HuH-7 (cell line): ENCODE measurements around the gene TRIM42.
A peak's percentile ranks its signal among the peaks of the same experiment; 100 is the strongest.

Source experiments
- DNase-seq: peaks from one replicate; pipeline ENCODE4 v3.0.0; 2011; ENCODE audit warnings: low spot score

TRIM42 gene

DNA sequence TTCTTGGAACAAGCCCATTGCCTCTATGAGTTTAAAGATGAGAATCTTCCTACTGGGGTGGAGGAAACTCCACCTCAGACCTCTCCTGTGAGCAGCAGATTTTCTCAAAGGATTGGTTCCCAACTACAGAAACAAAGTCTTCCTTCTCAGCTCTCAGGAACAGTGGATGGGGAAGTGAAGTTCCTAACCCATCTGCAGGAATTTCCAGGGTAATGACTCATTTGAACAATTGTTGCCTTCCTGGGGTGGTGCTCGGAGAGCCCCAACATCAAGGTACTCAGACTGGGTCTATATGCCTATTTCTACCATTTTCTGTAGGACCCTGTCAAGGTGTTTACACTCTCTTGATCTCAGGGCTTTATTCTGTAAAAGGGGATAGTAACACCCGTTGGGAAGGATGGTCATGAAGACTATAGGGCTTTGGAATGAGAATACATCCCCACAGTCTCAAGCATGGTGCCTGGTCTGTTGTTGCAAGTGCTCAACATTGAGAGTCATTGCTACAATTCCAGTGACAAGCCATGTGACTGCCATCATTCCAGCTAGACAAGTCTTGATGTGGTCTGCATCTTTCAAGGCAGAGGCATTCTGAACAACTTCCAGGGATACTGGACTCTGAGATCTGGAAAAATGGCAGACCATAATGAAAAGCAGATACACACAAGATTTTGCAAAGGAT, 33.0 kb downstream of the TRIM42 start:
- no peak for DNase-seq

DNA sequence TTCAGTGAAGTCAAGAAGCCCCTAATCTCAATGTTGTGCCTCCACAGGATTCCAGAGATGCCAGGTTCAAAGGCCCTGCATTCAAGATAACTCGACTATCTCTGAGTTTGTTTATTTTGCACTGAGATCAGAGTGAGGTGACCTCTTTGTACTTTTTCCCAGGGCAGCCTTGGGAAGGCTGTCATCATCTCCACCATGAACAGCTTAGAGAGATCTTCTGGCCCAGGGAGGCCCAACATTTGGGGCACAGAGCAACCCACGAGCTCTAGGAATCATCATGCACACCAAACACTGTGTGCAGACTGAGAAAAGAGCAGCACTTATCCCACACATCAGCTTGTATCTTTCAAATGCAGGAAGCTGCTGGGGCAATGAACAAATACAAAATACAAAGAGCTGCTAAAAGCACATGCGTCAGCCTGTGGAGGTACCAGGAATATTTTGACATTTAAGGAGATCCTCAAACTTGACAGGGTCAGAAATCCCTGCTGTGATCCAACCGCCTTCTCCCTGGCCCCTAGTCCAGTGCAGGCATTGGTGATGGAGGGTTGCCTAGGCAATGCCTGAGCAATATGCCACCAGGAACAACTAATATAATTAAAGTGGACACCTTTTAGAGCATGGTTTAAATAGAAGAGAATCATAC, 33.6 kb downstream of the TRIM42 start:
- no peak for DNase-seq

DNA sequence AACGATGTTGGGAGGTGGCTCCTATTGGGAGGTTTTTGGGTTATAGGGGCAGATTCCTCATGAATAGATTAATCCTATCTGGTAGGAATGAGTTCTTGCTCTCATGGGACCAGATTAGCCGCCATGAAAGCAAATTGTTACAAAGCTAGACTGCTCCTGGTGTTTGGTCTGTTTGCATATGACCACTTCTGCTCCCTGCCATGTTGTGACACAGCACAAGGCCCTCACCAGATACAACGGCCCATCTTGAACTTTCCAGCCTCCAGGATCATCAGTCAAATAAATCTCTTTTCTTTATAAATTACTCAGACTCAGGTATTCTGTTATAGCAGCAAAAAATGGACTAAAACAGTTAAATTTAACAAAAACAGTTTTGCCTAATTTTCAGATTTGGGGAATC, 34.4 kb downstream of the TRIM42 start:
- DNase-seq, result no peak

DNA sequence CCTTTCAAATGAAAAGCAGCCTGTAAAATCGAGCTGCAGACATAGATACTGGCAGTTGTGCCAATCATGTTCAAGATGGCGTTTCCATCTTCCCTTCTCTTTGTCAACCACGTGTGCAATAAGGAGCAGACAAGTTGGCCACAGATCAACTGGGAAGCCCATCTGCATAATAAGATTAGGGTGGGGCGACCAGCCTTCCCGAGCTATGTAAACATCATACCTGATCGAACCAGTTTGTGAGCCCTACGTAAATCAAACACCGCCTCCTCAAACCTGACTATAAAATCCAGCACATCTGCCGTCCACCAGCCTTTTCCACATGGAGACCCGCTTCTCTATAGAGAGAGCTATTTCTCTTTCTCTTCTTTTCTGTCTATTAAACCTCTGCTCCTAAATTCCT, 37.2 kb downstream of the TRIM42 start:
- no peak for DNase-seq

DNA sequence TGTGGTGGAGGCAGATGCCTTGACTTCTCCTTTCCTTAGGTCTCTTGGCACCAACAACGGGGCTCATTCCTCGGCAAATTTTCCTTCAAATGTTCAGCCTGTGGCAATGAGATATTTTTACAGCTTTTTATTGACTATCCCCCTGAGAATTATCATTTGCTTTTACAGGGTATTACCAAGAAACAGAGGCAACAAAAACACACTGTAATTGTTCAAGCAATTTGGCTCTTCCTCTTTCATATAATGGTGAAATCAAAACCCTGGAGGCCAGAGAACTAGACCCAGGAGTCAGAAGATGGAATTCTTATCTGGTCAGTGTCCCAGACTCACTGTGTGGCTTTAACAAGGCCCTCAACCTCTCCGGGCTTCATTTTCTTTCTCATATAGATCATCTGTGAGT, 40.1 kb downstream of the TRIM42 start:
- DNase-seq, result no peak

DNA sequence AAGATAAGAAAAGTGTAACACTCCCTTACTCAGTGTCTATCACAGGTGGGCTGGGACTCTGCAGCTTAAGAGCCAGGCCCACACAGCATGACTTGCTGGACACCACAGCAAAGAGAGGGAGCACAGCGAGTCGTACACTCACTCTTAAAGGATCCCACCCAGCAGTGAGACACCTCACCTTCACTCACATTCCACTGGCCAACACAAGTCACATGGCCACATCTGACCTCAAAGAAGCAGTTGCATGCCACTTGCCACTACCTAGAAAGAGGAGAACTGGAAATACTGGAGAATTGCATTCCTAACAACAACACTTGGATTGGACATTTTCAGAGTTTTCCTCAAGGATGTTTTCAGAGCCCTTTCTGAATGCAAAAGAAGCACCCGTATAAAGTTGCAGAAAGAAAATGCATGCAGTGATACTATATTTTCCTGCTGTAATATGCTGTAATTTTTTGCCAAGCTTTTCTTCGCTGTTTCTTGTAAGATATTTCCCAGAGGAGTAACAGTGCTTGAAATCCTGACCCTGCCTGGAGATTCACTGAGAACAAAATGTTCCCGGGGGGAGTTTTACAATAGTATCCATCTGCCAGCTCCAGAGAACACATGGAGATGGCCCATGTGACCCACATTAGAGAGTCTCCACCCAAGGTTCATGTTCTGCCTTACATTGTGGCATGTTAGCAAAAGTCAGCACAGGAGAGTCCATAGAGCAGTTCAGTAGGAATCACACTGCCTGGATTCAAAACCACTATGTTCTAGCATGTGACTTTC, 42.2 kb downstream of the TRIM42 start:
- DNase-seq, result no peak

DNA sequence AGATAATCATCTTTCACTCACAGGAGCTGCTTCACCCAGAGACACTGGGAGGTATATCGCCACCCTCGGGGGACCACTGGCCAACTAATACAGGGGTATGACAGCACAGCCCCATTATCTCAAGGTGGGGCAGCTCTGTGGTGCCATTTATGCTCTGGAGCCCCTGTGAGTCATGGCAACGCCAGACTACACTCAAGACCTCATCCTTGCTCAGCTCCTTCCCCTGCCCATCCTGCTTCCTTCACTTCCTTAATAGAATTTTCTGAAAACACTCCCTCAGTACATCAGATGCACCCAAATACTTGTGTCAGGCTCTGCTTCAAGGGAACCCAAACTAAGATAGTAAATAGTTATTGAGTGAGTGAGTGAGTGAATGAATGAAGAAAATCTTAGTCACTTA, 45.7 kb downstream of the TRIM42 start:
- DNase-seq, result no peak

DNA sequence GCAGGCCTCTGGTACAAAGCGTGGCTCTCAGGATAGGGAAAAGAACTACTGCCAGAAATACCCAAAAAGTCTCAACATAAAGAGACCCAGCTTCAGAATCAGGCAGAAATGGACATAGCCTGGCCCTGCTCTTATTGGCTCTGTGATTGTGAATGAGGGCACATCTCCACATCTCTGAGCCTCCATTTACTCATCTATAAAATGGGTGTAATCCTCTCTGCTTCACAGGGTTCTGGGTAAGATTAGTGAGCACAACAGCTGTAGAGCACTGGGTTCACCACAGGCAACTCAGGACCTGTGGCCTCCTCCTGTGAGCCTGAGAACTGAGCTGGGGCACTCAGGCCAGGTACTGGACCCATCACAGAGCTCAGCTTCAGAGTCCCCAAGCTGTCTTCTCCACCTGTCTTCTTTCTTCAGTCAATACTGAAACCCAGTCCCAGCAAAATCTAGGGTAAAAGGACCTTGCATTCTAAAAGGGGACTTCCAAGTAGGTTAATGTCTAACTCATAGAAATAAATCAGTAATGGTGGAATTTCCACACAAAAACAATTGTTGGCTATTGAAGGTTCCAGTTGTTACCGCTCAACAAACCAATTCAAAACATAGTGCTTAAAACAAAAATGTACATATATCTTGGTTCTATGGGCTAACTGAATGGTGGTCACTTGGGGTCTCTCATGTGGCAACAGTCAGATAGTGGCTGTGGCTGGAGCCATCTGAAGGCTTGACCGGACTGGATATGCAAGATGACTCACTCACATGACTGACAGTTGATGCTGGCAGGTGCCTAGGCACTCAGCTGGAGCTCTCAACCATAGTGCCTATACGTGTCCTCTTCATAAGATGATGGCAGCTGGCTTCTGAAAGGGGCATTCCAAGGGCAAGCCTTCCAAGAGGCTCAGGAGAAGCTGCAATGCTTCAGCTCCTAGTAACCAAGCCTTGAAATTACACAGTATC, 47.3 kb downstream of the TRIM42 start:
- no peak for DNase-seq

DNA sequence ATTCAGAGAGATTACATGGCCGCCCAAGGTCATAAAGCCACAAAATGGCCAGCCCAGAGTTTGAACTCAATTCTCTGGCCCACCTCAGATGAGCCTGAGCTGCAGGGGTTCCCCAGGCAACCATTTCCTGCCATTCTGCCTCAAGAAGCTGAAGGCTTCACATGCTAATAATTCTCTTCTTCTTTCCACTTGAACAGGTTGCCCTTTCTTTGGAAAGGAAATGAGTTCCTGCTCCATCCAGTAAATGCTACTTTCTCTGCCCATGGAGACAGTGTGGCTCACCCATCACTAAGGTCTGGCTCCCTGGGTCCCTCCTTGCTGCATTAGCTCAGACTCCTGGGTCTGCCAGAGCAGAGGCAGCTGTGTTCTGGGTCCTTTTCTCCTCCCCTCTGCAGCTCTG, 48.2 kb downstream of the TRIM42 start:
- no peak for DNase-seq

DNA sequence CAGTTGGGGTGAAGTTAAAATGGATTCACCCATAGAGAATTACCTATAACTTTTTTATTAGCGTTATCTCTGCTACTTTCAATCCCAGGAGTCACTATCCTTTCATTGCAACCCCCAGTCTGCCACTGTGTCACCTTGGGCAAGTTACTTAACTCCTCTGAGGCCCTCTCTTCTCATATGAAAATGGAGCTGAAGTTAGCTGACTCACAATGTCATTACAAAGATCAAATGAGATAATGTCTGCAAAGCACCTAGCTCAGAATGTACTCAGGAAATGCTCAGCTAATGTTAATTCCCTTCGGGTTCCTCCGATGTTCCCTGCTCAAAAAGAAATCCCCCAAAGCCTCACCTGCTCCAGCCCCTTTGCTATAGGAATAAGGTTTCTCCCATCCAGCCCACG, 50.0 kb downstream of the TRIM42 start:
- DNase-seq, result no peak

DNA sequence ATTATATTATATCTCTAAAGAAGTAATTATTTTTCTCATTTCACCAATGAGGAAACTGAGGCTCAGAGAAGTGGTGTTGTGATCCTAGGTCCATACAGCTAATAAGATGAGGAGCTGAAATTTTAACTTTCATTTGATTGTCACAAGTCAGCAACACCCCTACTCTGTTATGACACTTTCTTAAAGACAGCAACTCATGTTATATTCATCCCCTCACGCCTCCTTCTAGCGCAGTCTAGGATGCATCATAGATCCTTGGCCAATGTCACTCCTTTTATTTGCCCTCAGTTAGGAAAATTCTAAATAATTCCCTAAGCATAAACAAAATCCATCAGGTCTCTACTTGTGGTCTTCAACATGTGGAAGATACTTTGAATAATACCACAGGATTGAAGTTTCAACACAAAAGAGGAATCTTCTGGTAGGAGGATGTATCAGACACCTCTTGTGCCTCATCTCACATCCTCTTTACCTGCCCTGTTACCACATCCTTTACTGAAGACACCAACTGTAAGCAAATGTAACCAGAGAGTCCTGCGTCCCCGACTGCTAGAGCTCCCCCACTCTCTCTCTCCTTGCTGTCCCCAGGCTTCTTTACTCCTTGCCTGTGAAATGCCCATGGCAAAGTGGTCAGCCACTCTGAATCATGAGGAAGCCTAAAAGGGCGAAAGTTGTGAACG, 53.7 kb downstream of the TRIM42 start:
- no peak for DNase-seq

DNA sequence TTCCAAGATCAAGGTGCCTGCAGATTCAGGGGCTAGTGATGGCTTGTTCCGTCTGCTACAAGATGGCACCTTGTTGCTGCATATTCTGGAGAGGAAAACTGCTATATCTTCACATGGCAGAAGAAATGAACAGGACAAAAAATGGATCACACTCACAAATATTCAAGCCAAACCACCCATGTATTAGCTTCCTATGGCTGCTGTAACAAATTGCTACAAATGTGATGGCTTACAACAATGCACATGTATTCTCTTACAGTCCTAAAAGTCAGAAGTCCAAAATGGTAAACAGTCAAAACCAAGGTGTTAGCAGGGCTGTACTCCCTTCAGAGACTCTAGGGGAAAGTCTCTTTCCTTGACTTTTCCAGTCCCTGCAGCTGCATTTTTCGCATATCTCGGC, 55.8 kb downstream of the TRIM42 start:
- DNase-seq, result no peak

DNA sequence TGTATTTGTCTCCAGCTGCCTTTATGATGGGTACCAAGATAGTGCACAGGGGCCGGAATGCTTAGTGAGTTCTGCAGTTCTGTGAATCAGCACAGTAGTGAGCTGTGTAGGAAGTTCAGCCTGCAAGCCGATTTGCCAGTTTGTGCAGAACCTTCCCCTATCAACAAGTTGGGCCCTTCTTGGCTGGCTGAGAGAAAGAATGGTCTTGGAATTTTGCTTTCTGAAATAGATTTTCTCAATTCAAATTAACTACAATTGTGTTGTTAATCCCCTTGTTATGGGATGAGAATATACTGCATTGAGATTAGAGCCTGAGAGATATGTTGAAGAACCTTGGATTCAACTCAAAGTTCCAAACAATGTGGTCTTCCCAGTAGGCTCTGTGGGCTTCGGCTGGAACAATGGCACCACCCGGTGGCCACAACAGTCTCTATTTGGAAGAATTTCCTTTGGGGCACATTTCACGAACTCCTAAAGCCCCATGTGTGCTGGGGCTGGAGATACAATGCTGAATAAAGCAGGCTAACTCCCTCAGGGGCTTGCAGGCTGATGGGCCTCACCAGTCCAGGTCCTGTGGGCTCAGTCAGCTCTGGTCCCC, 59.1 kb downstream of the TRIM42 start:
- peak; percentile 10 for DNase-seq

DNA sequence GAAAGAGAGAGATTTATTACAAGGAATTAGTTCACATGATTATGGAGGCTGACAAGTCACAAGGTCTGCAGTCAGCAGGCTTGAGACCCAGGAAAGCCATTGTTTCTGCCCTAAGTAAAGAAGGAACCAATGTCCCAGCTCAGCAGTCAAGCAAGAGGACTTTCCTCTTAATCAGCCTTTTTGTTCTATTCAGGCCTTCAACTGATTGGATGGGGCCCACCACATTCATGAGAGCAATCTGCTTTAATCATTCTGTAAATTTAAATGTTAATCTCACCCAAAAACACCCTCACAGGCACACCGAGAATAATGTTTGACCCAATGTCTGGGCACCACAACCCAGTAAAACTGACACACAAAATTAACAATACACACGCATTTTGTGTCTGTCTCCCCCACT, 64.3 kb downstream of the TRIM42 start:
- DNase-seq, result no peak

DNA sequence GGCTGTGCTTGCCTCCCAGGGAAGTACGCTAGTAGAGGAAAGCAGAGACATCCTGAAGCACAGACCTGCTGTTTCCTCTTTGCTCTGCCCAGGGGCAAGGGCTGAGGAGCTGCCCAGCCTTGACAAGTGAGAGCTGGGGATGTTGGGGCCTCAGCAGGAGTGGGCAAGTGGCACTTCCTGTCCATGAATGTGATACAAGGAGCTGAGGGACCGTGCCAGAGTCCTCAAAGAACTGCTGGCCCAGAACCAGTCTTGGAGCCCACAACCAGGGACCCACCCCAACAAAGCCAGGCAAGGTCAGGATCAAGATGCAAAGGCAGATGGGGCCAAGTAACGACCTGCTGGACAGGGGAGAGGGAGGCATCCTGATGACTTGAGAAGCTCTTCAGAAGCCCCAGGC, 70.3 kb downstream of the TRIM42 start:
- no peak for DNase-seq

DNA sequence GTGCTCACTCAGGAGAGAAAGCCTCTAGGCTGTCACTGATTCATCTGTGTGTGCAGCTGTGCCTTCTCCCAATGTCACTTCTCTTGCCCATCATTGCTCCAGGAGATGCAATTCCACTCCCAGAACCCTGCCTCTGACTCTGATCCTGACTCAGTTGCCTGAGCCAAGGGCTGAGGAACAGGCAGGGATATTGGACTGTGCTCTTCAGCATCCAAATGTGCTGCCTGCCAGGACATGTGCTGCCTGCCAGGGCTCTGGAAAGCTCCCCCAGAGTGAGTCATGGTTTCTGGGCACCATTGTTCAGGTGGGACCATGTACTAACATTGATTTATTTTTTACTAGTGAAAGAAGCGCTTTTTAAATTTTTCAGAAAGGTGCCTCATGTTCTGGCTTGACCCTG, 71.0 kb downstream of the TRIM42 start:
- no peak for DNase-seq
